ENCODE measurements around the gene SNRNP200. TPM values are rescaled to one million over a fixed set of nuclear protein-coding genes. Genes with fewer than 3 reads are reported as not detected.

SNRNP200 gene
- total RNA-seq, 2 experiments from 2014 or later = 179 to 181 TPM

DNA sequence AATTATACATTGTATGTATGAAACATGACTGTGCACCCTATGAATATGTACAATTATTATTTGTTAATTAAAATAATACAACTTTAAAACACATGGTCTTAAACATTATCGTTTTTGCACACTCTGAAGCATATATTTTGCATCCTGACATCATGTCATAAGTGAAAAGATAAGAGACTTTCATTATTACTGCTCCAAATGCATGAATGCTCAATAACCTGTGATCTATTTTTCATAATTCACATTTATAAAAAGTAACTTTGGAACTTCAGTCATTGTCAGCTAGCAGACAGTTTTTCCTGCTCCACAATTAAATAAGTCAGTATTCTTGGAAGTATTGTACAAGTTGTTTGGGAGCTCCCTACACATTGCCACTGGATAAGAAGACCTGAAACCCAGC, 18.5 kb upstream of the SNRNP200 start:
- peaks cover 2% of the 10 kb centered on the region for H3K27me3 Mint-ChIP-seq (ENCODE audit: low read depth)
- H3K36me3 Mint-ChIP-seq (ENCODE audit: low read depth) = peaks cover 29% of the 10 kb centered on the region
- intact Hi-C loops (cut with micrococcal nuclease) = loop anchor here (2.0 to 5.0 kb wide), 6 partner anchors 57 to 493 kb away; partner anchors contain the start of genes CIAO1, CNNM3, DUSP2 and STARD7
- CTCF ChIA-PET = interaction anchor here (1.1 kb wide), 1 partner anchor 185 kb away, joined by 3 read pairs; no protein-coding TSS in a partner anchor
- no peaks in the 10 kb centered on the region for H3K9me3 Mint-ChIP-seq
- peak overlapping the region; percentile 29 for H3K4me3 Mint-ChIP-seq
- H3K4me1 Mint-ChIP-seq (ENCODE audit: low read depth) = peaks cover 62% of the 10 kb centered on the region
- H3K27ac Mint-ChIP-seq = no peak overlapping the region
- DNase-seq = no peak

GRCh38 chr2:96320728-96321622, 15.6 kb upstream of the SNRNP200 start:
- peaks cover 41% of the 10 kb centered on the region for H3K4me1 Mint-ChIP-seq (ENCODE audit: low read depth)
- peaks cover 2% of the 10 kb centered on the region for H3K27me3 Mint-ChIP-seq (ENCODE audit: low read depth)
- intact Hi-C loops (cut with micrococcal nuclease) = loop anchor here (1.0 to 5.0 kb wide), 7 partner anchors 14 to 496 kb away; partner anchors contain the start of genes CIAO1, CNNM3, DUSP2 and NCAPH
- peak overlapping the region; percentile 39 for H3K27ac Mint-ChIP-seq
- DNase-seq = peak; percentile 36
- CTCF ChIA-PET = interaction anchor here (0.7 to 1.7 kb wide), 11 partner anchors 10 to 440 kb away, joined by 3 to 8 read pairs (median 3); partner anchors contain the start of gene CNNM4
- peak overlapping the region; percentile 88 for H3K4me3 Mint-ChIP-seq
- no peaks in the 10 kb centered on the region for H3K9me3 Mint-ChIP-seq
- peaks cover 5% of the 10 kb centered on the region for H3K36me3 Mint-ChIP-seq (ENCODE audit: low read depth)

- CTCF ChIA-PET = interaction anchor here (0.7 to 1.1 kb wide), 6 partner anchors 12 to 440 kb away, joined by 3 to 5 read pairs (median 4); partner anchors contain the start of gene CNNM4
- Mint-ChIP-seq H3K4me3 (peak overlapping the region; percentile 88), H3K9me3 (no peaks in the 10 kb centered on the region), H3K27ac (no peak overlapping the region), H3K27me3 (ENCODE audit: low read depth) (peaks cover 2% of the 10 kb centered on the region), H3K36me3 (ENCODE audit: low read depth) (no peaks in the 10 kb centered on the region), H3K4me1 (ENCODE audit: low read depth) (peaks cover 43% of the 10 kb centered on the region)
- intact Hi-C loops (cut with micrococcal nuclease) = loop anchor here (2.0 to 5.0 kb wide), 6 partner anchors 14 to 497 kb away; partner anchors contain the start of genes CIAO1, CNNM3, DUSP2 and NCAPH
- no peak for DNase-seq
Observed at GRCh38 chr2:96320326-96320725, 15.0 kb upstream of the SNRNP200 start.

GRCh38 chr2:96319396-96319795, 14.1 kb upstream of the SNRNP200 start:
- Mint-ChIP-seq H3K27ac (no peak overlapping the region), H3K4me1 (ENCODE audit: low read depth) (peaks cover 40% of the 10 kb centered on the region), H3K4me3 (no peak overlapping the region), H3K36me3 (ENCODE audit: low read depth) (no peaks in the 10 kb centered on the region), H3K9me3 (no peaks in the 10 kb centered on the region), H3K27me3 (ENCODE audit: low read depth) (peaks cover 2% of the 10 kb centered on the region)
- CTCF ChIA-PET = no interaction called here
- DNase-seq = no peak
- intact Hi-C loops (cut with micrococcal nuclease) = no loop called here

- intact Hi-C loops (cut with micrococcal nuclease) = no loop called here
- no peaks in the 10 kb centered on the region for H3K9me3 Mint-ChIP-seq
- H3K27ac Mint-ChIP-seq = no peak overlapping the region
- H3K4me3 Mint-ChIP-seq = no peak overlapping the region
- peaks cover 35% of the 10 kb centered on the region for H3K4me1 Mint-ChIP-seq (ENCODE audit: low read depth)
- no peaks in the 10 kb centered on the region for H3K36me3 Mint-ChIP-seq (ENCODE audit: low read depth)
- CTCF ChIA-PET = no interaction called here
- DNase-seq = no peak
- H3K27me3 Mint-ChIP-seq (ENCODE audit: low read depth) = peaks cover 2% of the 10 kb centered on the region
Observed at GRCh38 chr2:96318723-96319122, 13.4 kb upstream of the SNRNP200 start.

- CTCF ChIA-PET = interaction anchor here (1.3 kb wide), 1 partner anchor 16 kb away, joined by 5 read pairs; no protein-coding TSS in a partner anchor
- Mint-ChIP-seq H3K27me3 (ENCODE audit: low read depth) (peaks cover 2% of the 10 kb centered on the region), H3K4me3 (no peak overlapping the region), H3K27ac (no peak overlapping the region), H3K4me1 (ENCODE audit: low read depth) (peaks cover 28% of the 10 kb centered on the region), H3K9me3 (no peaks in the 10 kb centered on the region), H3K36me3 (ENCODE audit: low read depth) (no peaks in the 10 kb centered on the region)
- no peak for DNase-seq
- intact Hi-C loops (cut with micrococcal nuclease) = no loop called here
Observed at GRCh38 chr2:96317584-96317997, 12.2 kb upstream of the SNRNP200 start.

DNA sequence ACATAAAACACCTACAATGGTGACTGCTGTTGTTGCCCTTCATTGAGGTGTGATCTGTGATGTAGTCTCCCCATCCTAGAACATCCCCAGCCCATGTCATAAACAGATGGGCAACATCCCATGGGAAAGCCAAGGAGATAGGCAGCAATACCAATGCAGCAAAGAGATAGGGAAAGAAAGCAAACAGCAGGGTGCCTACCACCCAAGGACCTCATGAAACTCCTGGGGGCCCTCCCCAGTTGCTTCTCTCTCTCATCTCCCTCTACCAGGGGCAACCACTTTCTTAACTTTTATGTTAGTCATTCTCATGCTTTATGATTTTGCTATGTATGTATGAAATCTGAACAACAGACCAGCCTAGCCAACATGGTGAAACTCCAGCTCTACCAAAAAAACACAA, 11.7 kb upstream of the SNRNP200 start:
- H3K4me3 Mint-ChIP-seq = no peak overlapping the region
- peaks cover 28% of the 10 kb centered on the region for H3K4me1 Mint-ChIP-seq (ENCODE audit: low read depth)
- H3K27ac Mint-ChIP-seq = no peak overlapping the region
- no peak for DNase-seq
- CTCF ChIA-PET = interaction anchor here (1.3 kb wide), 1 partner anchor 17 kb away, joined by 5 read pairs; no protein-coding TSS in a partner anchor
- no peaks in the 10 kb centered on the region for H3K36me3 Mint-ChIP-seq (ENCODE audit: low read depth)
- H3K9me3 Mint-ChIP-seq = no peaks in the 10 kb centered on the region
- intact Hi-C loops (cut with micrococcal nuclease) = no loop called here
- peaks cover under 1% of the 10 kb centered on the region for H3K27me3 Mint-ChIP-seq (ENCODE audit: low read depth)

DNA sequence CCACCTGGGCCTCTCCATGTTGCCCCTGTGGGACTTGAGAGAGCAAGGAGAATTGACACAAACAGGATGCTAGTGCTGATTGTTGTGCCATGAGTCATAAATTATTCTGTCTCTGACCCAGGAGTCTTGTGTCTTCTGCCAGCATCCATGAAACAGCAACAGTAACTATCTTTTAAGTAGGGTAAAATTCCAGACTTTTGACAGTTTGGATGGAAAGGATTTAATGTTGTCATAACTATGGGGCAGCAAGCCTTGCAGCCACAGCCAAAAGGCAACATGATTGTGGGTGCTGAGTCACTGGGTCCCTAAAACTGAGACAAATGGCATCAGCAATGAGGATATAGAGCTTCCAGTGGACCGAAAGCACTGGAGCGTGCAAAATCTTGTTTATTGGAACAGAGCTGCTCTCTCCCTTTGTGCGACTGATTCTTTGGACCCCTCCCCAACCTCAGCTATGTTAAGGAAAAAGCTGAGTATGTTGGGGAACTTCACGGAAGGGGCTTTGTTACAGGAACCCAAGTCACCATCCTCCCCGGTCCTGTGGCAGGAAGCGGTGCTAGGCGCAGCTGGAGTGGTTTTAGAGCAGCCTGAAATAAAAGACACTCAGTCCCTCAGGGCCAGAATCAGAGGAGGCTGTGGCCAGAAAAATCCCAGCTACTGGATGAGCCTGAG, 10.2 kb upstream of the SNRNP200 start:
- Mint-ChIP-seq H3K27me3 (ENCODE audit: low read depth) (no peaks in the 10 kb centered on the region), H3K4me3 (no peak overlapping the region), H3K4me1 (ENCODE audit: low read depth) (peaks cover 21% of the 10 kb centered on the region), H3K9me3 (no peaks in the 10 kb centered on the region), H3K36me3 (ENCODE audit: low read depth) (no peaks in the 10 kb centered on the region), H3K27ac (no peak overlapping the region)
- CTCF ChIA-PET = no interaction called here
- intact Hi-C loops (cut with micrococcal nuclease) = loop anchor here (1.0 kb wide), 1 partner anchor 10 kb away; the partner anchor contains the start of gene SNRNP200
- peak; percentile 40 for DNase-seq

DNA sequence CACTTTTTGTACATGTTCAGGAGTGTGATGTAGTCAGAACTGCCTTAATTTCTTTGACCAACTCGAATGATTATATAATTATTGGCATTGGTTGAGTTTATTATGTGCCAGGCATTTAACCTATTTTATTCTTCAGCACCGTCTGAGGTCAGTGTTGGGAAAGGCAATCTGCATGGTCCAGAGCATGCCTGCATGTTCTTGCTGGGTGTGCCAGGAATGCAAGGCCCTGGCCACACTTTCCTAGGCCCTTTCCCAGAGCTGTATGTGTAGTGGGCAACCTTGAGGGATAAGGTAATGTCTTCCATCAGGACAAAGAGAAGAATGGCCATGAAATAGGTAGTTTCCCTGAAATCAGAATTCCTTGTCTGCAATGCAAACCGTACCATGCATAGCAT, 9.7 kb upstream of the SNRNP200 start:
- no peaks in the 10 kb centered on the region for H3K27me3 Mint-ChIP-seq (ENCODE audit: low read depth)
- intact Hi-C loops (cut with micrococcal nuclease) = loop anchor here (1.0 kb wide), 1 partner anchor 10 kb away; the partner anchor contains the start of gene SNRNP200
- no peak overlapping the region for H3K4me3 Mint-ChIP-seq
- DNase-seq = no peak
- no peaks in the 10 kb centered on the region for H3K36me3 Mint-ChIP-seq (ENCODE audit: low read depth)
- no peaks in the 10 kb centered on the region for H3K9me3 Mint-ChIP-seq
- H3K4me1 Mint-ChIP-seq (ENCODE audit: low read depth) = peaks cover 17% of the 10 kb centered on the region
- H3K27ac Mint-ChIP-seq = no peak overlapping the region
- CTCF ChIA-PET = no interaction called here

GRCh38 chr2:96308248-96308647, 2.9 kb upstream of the SNRNP200 start:
- H3K4me1 Mint-ChIP-seq (ENCODE audit: low read depth) = peaks cover 27% of the 10 kb centered on the region

DNA sequence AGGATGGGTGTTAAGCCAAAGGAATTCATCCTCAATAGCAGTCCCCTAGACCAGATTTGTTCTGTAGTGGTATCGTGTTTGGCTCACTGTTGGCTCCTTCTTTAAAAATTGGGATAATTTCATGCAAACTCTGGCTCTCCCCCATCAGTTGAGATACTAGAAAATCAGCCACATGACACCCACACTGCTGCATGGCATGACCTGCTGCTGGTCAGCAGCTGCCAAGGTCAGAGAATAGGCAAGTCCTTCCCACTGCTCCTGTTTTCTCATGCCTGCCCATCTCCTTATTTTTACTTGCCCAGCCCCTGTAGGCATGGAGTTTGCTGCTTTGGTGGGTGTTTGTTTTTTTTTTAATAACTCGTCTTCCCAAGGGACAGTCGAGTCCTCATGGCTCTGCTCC, 1.0 kb upstream of the SNRNP200 start:
- intact Hi-C loops (cut with micrococcal nuclease) = loop anchor here (5.0 kb wide), 2 partner anchors 181 to 331 kb away; partner anchors contain the start of gene KANSL3
- peak overlapping the region; percentile 98 for H3K27ac Mint-ChIP-seq
- CTCF ChIA-PET = interaction anchor here (0.8 to 1.8 kb wide), 3 partner anchors 14 to 204 kb away, joined by 3 to 6 read pairs (median 5); no protein-coding TSS in a partner anchor
- H3K36me3 Mint-ChIP-seq (ENCODE audit: low read depth) = peaks cover 36% of the 10 kb centered on the region
- peaks cover 42% of the 10 kb centered on the region for H3K4me1 Mint-ChIP-seq (ENCODE audit: low read depth)
- no peaks in the 10 kb centered on the region for H3K27me3 Mint-ChIP-seq (ENCODE audit: low read depth)
- DNase-seq = no peak
- no peaks in the 10 kb centered on the region for H3K9me3 Mint-ChIP-seq
- H3K4me3 Mint-ChIP-seq = peak overlapping the region; percentile 100

More at GRCh38 chr2:96308248-96308647, 2.9 kb upstream of the SNRNP200 start:
- Mint-ChIP-seq H3K9me3 (no peaks in the 10 kb centered on the region), H3K36me3 (ENCODE audit: low read depth) (peaks cover 17% of the 10 kb centered on the region), H3K4me3 (no peak overlapping the region), H3K27me3 (ENCODE audit: low read depth) (no peaks in the 10 kb centered on the region), H3K27ac (no peak overlapping the region)
- DNase-seq = no peak
- intact Hi-C loops (cut with micrococcal nuclease) = loop anchor here (5.0 kb wide), 2 partner anchors 179 to 329 kb away; partner anchors contain the start of gene KANSL3
- CTCF ChIA-PET = no interaction called here

- no peaks in the 10 kb centered on the region for H3K9me3 Mint-ChIP-seq
- peak overlapping the region; percentile 98 for H3K27ac Mint-ChIP-seq
- CTCF ChIA-PET = interaction anchor here (0.8 to 1.8 kb wide), 3 partner anchors 15 to 204 kb away, joined by 3 to 6 read pairs (median 5); no protein-coding TSS in a partner anchor
- no peak for DNase-seq
- H3K4me3 Mint-ChIP-seq = peak overlapping the region; percentile 100
- peaks cover 47% of the 10 kb centered on the region for H3K4me1 Mint-ChIP-seq (ENCODE audit: low read depth)
- H3K36me3 Mint-ChIP-seq (ENCODE audit: low read depth) = peaks cover 40% of the 10 kb centered on the region
- intact Hi-C loops (cut with micrococcal nuclease) = loop anchor here (1.0 to 5.0 kb wide), 10 partner anchors 9 to 331 kb away; partner anchors contain the start of genes CIAO1, DUSP2, KANSL3 and NCAPH
- H3K27me3 Mint-ChIP-seq (ENCODE audit: low read depth) = no peaks in the 10 kb centered on the region
Observed at GRCh38 chr2:96305979-96306308, 598 bp upstream of the SNRNP200 start.

All from activated naive CD4-positive, alpha-beta T cell treated with anti-CD3 and anti-CD28 coated beads for 36 hours (primary cell).